ENCODE measurements around the gene COX7A2L. TPM values are rescaled to one million over a fixed set of nuclear protein-coding genes. Genes with fewer than 3 reads are reported as not detected.

The COX7A2L gene
- total and polyA plus RNA-seq, 2 of the 8 experiments (the other 6 are each of a cell fraction or from before 2014, with no cell fraction given): 85.6 to 114 TPM

- H3K27ac ChIP-seq (ENCODE audit: low read depth, low read length): no peak overlapping the region
- no peaks in the 10 kb centered on the region for H3K27me3 ChIP-seq (replicated peaks in 1 of 4; ENCODE audit: control insufficient read depth in 3 of 4, extremely low read depth in 1 of 4, insufficient read depth in 3 of 4, low read length in 3 of 4)
- ChIA-PET POLR2A (ENCODE audit: partially characterized antibody) (no interaction called here), CTCF (ENCODE audit: partially characterized antibody) (interaction anchor here (1.3 to 2.0 kb wide), 2 partner anchors 8 to 16 kb away, joined by 3 to 10 read pairs; no protein-coding TSS in a partner anchor)
- FAIRE-seq (no peak), DNase-seq (ENCODE audit: low read depth in 1 of 2, low spot score in 2 of 2) (no peak)
- no peaks in the 10 kb centered on the region for H3K36me3 ChIP-seq (ENCODE audit: control insufficient read depth in 2 of 4, insufficient read depth in 4 of 4, low read length in 3 of 4)
- H3K79me1 ChIP-seq (ENCODE audit: low read depth, low read length): no peaks in the 10 kb centered on the region
- WGBS, 2 experiments (ENCODE audit: extremely low coverage in 1 of 2, insufficient coverage in 1 of 2, insufficient read length in 1 of 2, insufficient replicate concordance in 2 of 2, low coverage in 1 of 2, low lambda C conversion rate in 2 of 2, missing lambda C conversion rate in 1 of 2): 96% methylated on average over 9 of the region's 9 CpGs; no CpG with 5 or more reads in 1 of the 2 experiments
- H3K4ac ChIP-seq (replicated peaks; ENCODE audit: insufficient read length, low read depth, low read length): no peak overlapping the region
- no peak overlapping the region for H3K4me3 ChIP-seq (ENCODE audit: extremely low read depth in 1 of 4, insufficient read depth in 2 of 4, low read depth in 3 of 4, low read length in 4 of 4)
- H3K56ac ChIP-seq (replicated peaks; ENCODE audit: insufficient read length, low read depth, low read length): no peak overlapping the region
- no peaks in the 10 kb centered on the region for H3K23me2 ChIP-seq (ENCODE audit: low read depth, low read length)
- no peak overlapping the region for H2AK5ac ChIP-seq (ENCODE audit: low read depth, low read length)
- no peak overlapping the region for H3K9ac ChIP-seq (replicated peaks in 1 of 4; ENCODE audit: extremely low read depth in 1 of 4, low read depth in 3 of 4, low read length in 3 of 4)
- H3K23ac ChIP-seq (ENCODE audit: insufficient read length): no peak overlapping the region
- no peak overlapping the region for H2BK20ac ChIP-seq (ENCODE audit: low read length)
- H3K18ac ChIP-seq (ENCODE audit: extremely low read depth, low read length): no peak overlapping the region
- no peak overlapping the region for H2BK15ac ChIP-seq (ENCODE audit: low read length)
- H4K8ac ChIP-seq (ENCODE audit: extremely low read depth, insufficient read depth, low read length): no peak overlapping the region
- H3K9me3 ChIP-seq (ENCODE audit: insufficient read depth in 2 of 2, low read depth in 1 of 2, low read length in 1 of 2): no peaks in the 10 kb centered on the region
- H4K20me1 ChIP-seq (replicated peaks in 1 of 2; ENCODE audit: control insufficient read depth in 1 of 2, insufficient read depth in 2 of 2, low read length in 2 of 2): no peaks in the 10 kb centered on the region
- H3K14ac ChIP-seq (ENCODE audit: insufficient read length): no peak overlapping the region
- H2AFZ ChIP-seq (ENCODE audit: low read length): no peak overlapping the region
- no peaks in the 10 kb centered on the region for H3K4me1 ChIP-seq (replicated peaks in 1 of 4; ENCODE audit: control insufficient read depth in 3 of 4, insufficient read depth in 4 of 4, low read length in 3 of 4)
- no peak overlapping the region for H4K91ac ChIP-seq (replicated peaks; ENCODE audit: insufficient read length, low read length)
- no peak overlapping the region for H2BK12ac ChIP-seq (ENCODE audit: low read depth, low read length)
- no peak overlapping the region for H3K4me2 ChIP-seq (ENCODE audit: insufficient read depth in 1 of 2, low read depth in 2 of 2, low read length in 2 of 2)
- no peak overlapping the region for H4K5ac ChIP-seq (ENCODE audit: insufficient read length, low read depth, low read length)
- H2BK5ac ChIP-seq (ENCODE audit: low read depth, low read length): no peak overlapping the region
- H3K79me2 ChIP-seq (ENCODE audit: control insufficient read depth in 1 of 2, insufficient read depth in 2 of 2, low read length in 2 of 2): no peaks in the 10 kb centered on the region
- no peak overlapping the region for H2BK120ac ChIP-seq (replicated peaks; ENCODE audit: low read depth, low read length)
Measured at GRCh38 chr2:42378415-42378814, 17.4 kb upstream of the COX7A2L start.

All from H1 (cell line).